HG03025 (cell line): Measurements from ENCODE around the gene ADSL.
"Not testable (repeated sequence)": the region's sequence is repeated elsewhere in the genome, so short reads cannot be mapped to it uniquely, and the experiment has no call there.

Experiments
- ATAC-seq: cut with Tn5 transposase; IDR thresholded peaks from one replicate; pipeline ENCODE4 v1.9.1; 2021; ENCODE audit warnings: mild to moderate bottlenecking, moderate library complexity; ENCODE audit not compliant: unreplicated experiment, low FRiP score

The ADSL gene

DNA sequence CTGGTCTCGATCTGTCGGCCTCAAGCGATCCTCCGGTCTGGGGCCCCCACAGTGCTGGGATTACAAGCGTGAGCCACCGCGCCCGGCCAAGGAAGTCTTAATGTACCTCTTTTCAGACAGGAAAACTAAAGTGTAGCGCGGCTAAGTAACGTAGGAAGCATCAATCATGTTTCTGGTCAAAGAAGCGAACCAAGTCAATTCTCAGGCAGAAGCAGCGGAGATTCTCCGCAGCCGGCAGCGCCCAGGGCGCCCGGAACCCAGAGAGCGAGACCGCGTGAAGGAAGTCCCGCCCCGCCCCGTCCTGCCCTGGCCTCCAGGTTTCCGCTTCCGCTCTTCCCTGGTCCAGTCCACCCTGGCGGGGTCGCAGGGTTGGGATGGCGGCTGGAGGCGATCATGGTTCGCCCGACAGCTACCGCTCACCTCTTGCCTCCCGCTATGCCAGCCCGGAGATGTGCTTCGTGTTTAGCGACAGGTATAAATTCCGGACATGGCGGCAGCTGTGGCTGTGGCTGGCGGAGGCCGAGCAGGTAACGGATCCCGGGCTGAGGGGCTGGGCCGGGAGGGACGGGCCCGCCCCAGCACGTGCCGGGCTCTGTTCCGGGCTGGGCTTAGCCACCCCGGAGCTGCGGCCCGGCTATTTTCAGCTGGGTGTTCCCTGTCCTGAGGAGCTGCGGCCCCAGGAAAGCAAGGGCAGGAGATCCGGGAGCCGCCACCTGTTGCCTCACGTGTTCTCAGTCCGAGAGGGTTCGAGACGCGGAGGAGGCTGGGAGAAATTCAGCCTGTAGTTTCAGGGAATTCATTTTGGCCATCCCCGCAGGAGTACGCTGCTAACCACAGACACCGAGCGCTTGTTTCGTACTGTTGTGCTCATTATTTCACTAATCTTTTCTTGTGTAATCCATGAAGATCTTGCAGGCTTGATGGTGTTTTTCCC is at the start of gene ADSL:
Gene ADSL (plus strand): TSS at position 316 of the 934 bp plus-strand sequence. CDS start 59 bp downstream, at position 375.
- peak; percentile 77 for ATAC-seq

DNA sequence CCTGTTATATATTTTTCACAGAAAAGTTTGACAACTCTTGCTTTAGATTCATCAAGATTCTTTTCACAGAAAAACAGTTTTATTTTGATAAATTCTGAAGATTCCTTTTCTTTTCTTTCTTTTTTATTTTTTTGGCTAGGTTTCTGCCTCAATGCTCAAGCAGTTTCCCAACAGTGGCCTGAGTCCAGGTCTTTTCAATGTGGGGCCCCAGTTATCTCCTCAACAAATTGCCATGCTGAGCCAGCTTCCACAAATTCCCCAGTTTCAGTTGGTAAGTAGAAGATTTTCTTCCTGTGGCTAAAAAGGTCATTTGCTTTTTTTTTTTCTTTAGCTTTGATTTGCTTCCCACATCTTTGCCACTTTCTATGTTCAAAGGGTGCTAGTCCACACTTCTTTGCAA is 46.0 kb upstream of the ADSL start:
- ATAC-seq, result no peak

DNA sequence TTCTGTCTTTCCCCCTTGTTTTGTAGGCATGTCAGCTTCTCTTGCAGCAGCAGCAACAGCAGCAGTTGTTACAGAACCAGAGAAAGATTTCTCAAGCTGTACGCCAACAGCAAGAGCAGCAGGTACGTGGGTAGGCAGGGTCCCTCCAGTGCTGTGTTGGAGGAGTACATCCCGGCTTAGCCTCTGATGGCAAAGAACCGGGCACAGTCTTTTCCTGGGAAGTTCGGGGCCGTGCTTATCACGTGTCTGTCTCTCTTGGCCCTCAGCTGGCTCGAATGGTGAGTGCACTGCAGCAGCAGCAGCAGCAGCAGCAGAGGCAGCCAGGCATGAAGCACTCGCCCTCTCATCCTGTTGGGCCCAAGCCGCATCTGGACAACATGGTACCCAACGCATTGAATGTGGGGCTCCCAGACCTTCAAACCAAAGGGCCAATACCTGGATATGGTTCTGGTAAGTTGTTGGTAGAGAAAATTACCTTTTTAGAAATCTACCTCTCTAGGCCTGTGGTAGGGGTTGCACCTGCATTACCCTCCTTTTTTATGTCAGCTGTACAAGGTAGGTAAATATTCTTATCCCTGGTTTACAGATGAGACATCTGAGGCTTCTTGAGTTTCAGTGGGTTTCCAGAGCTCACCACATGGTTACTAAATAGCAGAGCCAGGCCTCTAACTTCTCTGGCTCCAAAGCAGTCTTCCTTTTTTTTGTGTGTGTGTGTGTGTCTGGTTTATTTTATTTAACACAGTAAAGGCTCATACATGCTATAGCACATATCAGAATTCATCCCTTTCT is 45.2 kb upstream of the ADSL start:
- ATAC-seq, result no peak

DNA sequence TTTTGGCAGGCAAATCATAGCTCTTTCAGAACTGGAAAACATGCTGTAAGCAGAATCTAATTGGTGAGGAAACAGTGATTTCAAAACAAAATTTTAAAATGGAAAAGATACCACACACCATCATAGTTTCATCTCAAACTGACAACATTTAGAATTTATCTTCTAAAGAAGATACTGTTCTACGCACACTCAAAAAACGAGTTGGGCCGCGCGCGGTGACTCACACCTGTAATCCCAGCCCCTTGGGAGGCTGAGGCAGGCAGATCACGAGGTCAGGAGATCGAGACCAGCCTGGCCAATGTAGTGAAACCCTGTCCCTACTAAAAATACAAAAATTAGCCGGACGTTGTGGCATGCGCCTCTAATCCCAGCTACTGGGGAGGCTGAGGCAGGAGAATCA is 44.2 kb upstream of the ADSL start:
- no peak for ATAC-seq

DNA sequence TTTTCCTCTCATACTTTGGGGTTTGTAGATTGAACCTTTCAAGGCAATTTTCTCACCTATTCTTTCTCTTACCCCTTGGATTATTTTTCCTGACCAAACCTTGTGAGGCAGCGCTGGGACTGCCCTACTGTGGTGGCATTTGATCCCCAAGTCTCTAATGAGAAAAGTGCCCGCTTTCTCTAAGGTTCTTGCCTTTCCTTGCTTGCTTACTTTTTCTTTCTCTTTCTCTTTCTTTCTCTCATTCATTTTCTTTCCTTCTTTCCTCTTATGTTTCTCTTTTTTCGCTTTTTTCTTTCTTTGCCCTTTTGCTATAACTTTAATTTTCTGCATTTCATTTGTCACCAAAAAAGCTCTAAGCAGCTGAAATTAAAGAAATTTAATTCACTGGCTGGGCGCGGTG is 40.7 kb upstream of the ADSL start:
- no peak for ATAC-seq

DNA sequence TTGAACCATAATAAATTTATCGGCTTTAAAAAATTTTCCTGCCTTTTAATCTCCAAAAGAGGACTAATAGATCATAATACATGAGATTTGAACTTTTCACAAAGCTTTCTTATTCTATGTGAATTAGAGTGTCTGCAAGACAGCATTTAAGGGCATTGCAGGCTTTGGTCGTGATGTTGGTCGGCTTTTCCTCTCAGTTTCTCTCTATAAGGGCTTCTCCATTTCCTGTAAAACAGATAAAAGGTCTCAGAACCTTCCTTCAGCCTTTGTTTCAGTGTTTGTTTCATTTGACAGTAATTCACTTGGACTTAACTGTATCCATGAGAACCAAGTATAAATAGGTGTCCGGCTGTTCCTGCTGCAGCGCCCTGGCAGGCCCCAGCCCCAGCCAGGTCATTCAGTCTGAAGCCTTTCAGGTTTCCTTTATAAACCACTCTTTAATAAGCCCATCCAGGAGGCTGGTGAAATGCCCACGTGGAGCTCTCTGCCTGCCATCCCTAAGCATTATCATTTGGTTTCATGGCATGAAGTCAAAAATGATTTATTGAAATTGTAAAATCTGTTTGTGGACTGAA is 37.2 kb upstream of the ADSL start:
- no peak for ATAC-seq

DNA sequence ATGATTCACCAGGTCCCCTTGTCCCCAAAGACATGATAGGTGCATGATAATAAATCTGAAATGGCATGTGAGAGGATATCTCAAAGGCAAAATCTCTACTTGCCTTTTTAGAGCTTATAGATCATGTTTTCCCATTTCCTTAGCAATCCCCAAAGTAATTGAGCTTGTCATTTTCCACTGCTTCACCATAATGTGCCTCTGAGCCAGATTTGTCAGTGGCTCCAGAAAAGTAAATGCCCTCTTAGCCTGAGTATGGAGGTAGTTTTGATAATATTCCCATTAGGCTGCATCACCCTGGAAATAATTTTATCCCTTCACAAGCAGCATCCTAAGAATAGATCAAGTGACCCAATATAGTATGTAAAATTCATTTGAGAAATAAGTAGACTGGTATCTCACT is 36.7 kb upstream of the ADSL start:
- no peak for ATAC-seq

DNA sequence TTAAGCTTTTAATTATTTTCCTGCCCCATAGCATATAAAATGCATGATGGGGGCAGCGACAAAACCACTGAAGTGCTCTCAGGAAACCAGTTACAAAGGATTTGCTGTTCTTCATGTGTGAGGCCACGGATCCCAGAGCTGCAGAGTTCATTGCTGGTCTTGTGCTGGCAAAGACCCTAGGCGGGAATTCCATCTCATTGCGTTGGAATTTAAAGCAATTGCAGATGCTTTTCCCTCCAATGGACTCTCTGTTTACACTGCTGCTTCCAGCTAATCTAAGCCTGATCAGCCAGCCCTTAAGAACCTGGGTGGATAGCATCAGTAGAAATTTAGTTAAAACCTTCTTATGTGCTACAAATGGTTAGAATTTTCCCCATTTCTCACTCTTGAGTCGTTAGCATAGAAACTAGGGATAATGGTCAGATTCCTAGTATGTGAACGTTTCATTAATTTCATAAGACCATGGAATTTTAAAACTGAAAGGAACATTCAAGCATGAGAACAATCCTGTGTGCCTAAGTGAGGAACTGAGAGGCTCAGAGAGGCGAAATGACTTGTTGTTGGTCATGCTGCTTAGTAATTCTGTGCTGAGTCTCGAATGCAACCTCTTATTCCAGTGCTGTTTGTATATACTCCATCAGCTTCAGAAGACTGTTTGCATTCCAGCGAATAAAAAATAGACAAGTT is 36.1 kb upstream of the ADSL start:
- ATAC-seq, result no peak

DNA sequence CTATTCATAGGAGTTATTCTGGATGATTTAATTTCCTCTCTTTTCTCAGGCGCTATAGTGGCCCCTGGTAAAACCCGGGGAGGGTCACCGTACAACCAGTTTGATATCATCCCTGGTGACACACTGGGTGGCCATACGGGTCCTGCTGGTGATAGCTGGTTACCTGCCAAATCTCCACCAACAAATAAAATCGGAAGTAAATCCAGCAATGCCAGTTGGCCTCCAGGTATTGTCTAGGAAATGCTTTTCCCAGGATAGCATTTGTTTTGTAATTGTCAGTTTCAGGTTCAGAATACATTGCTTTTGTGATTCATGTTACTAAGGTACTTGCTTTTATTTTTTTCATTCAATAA is 35.6 kb upstream of the ADSL start:
- no peak for ATAC-seq

DNA sequence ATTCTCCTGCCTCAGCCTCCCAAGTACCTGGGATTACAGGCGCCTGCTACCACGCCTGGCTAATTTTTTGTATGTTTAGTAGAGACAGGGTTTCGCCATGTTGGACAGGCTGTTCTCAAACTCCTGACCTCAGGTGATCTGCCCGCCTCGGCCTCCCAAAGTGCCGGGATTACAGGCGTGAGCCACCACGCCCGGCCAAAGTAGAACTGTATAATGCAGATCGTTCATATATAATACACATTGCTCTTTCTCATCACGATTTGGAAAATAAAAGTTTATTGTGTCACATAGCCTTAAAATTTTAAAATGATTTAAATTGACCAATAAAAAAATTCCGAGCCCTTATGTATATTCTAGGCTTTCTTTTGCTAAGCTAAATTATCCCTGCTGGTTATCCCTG is 34.7 kb upstream of the ADSL start:
- ATAC-seq, result not testable (repeated sequence)

DNA sequence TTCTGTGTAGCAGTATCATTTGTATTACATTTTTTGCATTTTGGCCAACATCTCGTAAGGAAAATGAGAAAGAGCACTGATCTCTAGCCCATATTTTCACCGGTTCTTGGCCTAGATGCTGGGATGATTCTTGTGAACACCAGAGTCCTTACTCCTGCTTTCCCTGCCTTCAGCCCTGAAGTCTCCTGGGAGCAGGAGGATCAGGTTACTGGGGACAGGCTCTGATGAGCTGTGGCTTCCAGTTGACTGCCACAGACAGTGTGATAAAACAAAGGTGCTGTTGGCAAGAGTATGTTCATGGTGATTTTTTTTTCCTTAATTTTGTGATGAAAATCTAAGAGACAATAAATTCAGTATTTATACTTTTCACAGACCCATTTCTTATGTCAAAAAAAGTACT is 34.2 kb upstream of the ADSL start:
- no peak for ATAC-seq

DNA sequence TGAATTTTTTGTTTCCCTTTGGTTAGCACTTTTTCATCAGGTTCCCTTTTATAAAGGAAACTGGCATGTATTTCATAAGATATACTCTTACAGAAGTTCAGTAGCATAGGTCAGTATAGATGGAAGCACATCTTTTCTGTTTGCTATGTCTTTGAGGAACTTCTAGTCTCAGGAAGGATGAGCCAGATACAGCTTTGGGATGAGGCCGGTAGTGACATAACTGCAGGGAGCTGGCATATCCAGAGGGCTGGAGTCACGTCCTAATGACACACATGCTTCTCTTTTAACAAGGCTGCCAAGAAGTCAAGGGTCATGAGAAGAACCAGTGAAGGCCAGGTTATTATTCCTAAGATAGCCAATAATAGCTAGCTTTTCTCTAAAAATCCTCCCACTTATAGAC is 33.3 kb upstream of the ADSL start:
- ATAC-seq, result no peak

DNA sequence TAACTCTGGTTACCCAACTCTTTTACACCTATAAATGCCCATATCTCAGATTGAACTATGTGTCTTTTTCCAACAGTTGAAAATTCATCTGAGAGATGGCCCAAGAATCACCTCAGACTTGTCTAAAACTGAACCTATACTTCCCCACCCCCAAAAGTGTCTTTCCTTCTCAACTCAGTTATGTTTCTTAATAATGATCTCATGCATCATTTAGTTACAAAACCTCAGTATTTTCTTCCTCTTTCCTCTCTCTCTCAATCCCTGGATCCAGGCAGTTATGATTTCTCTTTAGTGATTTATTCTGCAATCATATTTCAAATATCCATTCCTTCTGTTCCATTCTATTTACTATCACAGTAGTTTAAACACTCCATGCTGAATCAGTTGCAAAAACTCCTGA is 32.3 kb upstream of the ADSL start:
- ATAC-seq, result no peak

DNA sequence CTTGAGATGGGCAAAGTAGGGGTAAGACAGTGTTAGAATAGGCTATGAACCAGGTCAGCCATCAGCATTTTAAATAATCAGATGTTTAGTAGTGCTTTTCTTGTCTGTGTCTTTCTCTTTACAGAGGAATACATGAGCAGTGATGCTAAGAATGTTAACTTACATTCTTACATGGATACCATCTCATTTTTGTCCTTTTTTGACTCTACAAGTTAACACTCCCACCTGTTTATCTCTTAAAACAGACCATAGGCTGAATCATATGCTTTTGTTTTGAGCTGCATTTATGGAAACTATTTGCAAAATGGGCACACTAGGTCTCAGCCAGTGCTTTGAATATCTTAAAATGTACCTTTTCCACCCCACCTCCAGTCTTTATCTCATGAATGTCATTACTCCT is 25.6 kb upstream of the ADSL start:
- ATAC-seq, result no peak

DNA sequence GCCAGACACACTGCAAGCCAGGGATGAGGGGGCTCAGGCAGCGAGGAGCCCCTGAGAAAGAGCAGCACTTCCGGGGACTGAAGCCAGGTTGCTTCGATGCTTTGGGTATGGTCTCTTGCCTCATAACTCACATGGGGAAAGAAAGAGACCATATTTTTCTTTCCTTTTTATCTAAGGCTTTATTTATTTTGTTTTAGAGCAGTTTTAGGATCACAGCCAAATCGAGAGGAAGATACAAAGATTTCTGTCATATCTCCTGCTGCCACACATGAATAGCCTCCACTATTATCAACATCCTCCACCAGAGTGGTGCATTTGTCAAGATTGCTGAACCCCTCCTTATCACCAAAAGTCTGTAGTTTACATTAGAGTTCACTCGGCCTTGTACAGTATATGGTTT is 24.3 kb upstream of the ADSL start:
- no peak for ATAC-seq

DNA sequence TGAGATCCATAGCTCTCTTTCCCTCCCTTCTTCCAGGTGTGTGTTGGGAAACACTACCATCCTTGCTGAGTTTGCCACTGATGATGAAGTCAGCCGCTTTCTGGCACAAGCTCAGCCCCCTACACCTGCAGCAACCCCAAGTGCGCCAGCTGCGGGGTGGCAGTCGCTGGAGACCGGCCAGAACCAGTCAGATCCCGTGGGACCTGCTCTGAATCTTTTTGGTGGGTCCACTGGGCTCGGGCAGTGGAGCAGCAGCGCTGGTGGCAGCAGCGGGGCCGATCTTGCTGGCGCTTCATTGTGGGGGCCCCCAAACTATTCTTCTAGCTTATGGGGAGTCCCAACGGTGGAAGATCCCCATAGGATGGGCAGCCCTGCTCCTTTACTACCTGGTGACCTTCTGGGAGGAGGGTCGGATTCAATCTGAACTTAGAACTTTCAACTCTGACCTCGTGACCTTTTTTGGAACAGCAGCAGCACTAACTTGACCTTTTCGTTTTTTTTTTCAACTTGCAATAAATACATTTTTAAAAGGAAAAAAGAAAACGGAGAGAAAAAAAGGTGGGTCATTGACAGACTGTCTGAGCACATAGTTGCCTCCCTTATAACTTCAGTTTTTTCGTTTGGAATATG is 23.4 kb upstream of the ADSL start:
- no peak for ATAC-seq

DNA sequence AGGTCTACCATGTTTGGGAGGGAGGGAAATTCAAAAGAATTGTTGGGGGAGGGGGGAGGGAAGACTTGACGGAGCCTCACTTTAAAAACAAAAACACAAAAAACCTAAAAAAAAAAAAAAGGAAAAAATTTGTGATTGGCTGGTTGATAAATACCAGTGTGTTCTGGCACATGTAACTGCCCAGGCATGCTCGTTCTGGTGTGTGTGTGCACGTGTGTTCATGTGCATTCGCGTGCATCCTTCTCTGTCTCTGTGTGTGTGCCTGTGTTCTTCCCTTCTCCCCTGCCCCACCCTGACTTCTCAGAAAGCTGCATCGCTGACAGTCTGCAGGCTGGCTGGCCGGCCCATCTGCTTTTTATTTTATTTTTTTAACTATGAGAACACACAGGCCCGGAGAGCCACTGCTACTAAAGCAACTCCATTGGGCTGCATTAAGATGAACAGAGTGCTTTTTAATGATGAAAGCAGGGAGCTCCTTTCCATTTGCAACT is 22.6 kb upstream of the ADSL start:
- ATAC-seq, result no peak

DNA sequence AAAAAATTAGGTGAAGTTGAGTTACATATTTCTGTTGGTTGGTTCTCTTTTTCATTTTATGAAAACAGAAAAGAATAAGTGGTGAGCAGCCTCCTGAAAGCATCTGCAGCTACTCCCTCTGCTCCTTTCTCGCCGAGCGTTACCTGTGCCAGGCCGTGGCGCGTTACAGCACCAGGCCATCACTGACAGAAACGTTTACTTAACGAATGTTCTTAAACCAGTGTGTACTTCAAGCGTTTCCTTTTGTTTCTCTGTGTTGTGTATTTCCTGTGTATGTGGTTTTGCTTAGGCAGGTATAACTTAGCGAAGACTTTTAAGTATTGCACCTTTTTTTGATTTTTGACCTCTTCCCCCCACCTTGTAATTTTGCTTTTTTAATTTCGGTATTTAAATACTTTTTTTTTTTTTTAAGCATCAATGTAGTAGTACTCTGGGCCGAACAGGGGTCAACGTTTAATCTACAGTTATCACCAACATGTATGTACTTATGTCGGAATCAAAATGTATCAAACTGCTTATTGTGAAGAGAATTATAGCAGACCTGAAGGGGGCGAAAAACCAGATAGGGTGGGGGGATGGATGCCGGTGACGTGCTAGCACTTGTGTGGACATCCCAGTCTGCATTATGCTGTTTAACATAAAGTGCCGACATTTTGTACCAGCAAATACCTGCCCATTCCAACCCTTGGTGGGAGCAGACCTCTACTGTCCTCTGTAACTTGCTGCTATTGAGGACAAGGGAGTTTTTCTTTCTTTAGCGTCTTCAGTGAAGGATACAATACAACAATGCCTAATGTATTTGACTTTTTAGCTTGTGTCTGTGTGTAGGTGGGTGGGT is 21.6 kb upstream of the ADSL start:
- ATAC-seq, result no peak

DNA sequence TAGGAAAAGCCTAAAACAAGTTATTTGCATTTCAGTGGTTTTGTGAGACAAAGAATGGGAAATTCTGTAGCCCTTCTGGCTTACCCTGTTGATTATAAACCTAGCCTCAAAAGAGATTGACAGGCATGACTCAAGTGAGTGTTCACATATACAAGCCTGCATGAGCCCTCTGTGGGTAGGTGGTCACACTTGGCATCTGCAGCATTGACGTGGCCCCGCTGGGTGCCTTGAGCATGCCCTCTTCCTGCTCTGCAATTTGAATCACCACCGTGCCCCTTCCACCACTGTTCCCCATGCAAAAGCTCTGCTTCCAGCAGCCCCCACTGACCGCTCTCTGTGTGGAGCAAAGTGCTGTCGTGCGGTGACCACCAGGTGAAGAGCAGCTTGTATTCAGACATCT is 21.0 kb upstream of the ADSL start:
- ATAC-seq, result no peak
